Endothelial cell of umbilical vein (primary cell): Measurements from ENCODE around the gene DUSP15. TPM values are rescaled to one million over a fixed set of nuclear protein-coding genes. Genes with fewer than 3 reads are reported as not detected.

Source experiments
- BruUV-seq: library from RNA; stranded (reverse); fragments of 400-500 nt; replicated peaks from 2 replicates; lab custom pipeline; 2021; lab: Mats Ljungman, UMichigan
- CTCF ChIA-PET: fragments of 300-600, 350-600 bp; sonication (Branson Sonifier 250); formaldehyde crosslinking; loops from one replicate; lab custom pipeline; 2021; ENCODE audit warnings: antibody characterized with exemption, inconsistent platforms; lab: Charles Lee
- POLR2A ChIA-PET: fragments of 300-600, 350-600 bp; sonication (Branson Sonifier 250); formaldehyde crosslinking; loops from one replicate; lab custom pipeline; 2021; ENCODE audit warnings: antibody characterized with exemption, inconsistent platforms; lab: Charles Lee
- DNase-seq: peaks from one replicate; pipeline ENCODE4 v3.0.0-alpha.2; 2011; ENCODE audit warnings: low read depth, low spot score
- FAIRE-seq: peaks from 2 replicates; lab custom pipeline; 2011; peaks lifted over from hg19 to GRCh38; lab: Jason Lieb, UNC
- H2AFZ ChIP-seq: 2 replicates; pipeline ENCODE4 v1.6.0; 2012; ENCODE audit warnings: low read depth, low read length, control low read depth, inconsistent platforms
- H3K27ac ChIP-seq: 2 replicates; pipeline ENCODE4 v1.5.1; 2011; ENCODE audit warnings: low read depth, mild to moderate bottlenecking, control low read depth, low read length, moderate library complexity; ENCODE audit not compliant: insufficient read depth
- H3K27me3 ChIP-seq, 2 experiments: 2 replicates each; pipeline versions ENCODE4 v1.6.0 to v1.6.1; 2011; ENCODE audit warnings: low read length in 2 of 2, mixed read lengths in 1 of 2; ENCODE audit not compliant: control insufficient read depth in 2 of 2, insufficient read depth in 2 of 2
- H3K36me3 ChIP-seq, 2 experiments: 2 replicates in 1 of 2; 3 replicates in 1 of 2; pipeline ENCODE4 v1.5.1; 2011; ENCODE audit warnings: low read length in 2 of 2, mild to moderate bottlenecking in 1 of 2, moderate library complexity in 1 of 2; ENCODE audit not compliant: control insufficient read depth in 2 of 2, insufficient read depth in 2 of 2; ENCODE audit errors: extremely low read depth in 1 of 2
- H3K4me1 ChIP-seq: 3 replicates; pipeline ENCODE4 v1.5.1; 2011; ENCODE audit warnings: mild to moderate bottlenecking, low read length; ENCODE audit not compliant: control insufficient read depth, insufficient read depth; ENCODE audit errors: extremely low read depth
- H3K4me2 ChIP-seq: 2 replicates; pipeline ENCODE4 v1.6.1; 2011; ENCODE audit warnings: low read length, control low read depth, mixed read lengths; ENCODE audit not compliant: insufficient read depth
- H3K4me3 ChIP-seq, 3 experiments: fragments of 200-600 bp in 1 of 3; sonication (generic), shearing (Covaris generic) in 1 of 3; replicated peaks in 1 of 3; 2 replicates each; pipeline ENCODE4 v1.5.1; 2011 to 2016; ENCODE audit warnings: control low read depth in 3 of 3, low read length in 3 of 3, mild to moderate bottlenecking in 2 of 3, inconsistent platforms in 1 of 3, low read depth in 1 of 3, moderate library complexity in 1 of 3; ENCODE audit not compliant: insufficient read depth in 1 of 3
- H3K79me2 ChIP-seq: 2 replicates; pipeline ENCODE4 v1.6.0; 2012; ENCODE audit warnings: low read length, inconsistent platforms; ENCODE audit not compliant: control insufficient read depth, insufficient read depth
- H3K9ac ChIP-seq: replicated peaks from 2 replicates; pipeline ENCODE3; 2011; ENCODE audit warnings: low read length, control low read depth; ENCODE audit not compliant: insufficient read depth; ENCODE audit errors: extremely low read depth
- H3K9me1 ChIP-seq: replicated peaks from 3 replicates; pipeline ENCODE4 v1.6.0; 2011; ENCODE audit warnings: mild to moderate bottlenecking, low read length; ENCODE audit not compliant: control insufficient read depth, insufficient read depth; ENCODE audit errors: extremely low read depth
- H3K9me3 ChIP-seq: replicated peaks from 2 replicates; pipeline ENCODE4 v1.5.1; 2012; ENCODE audit warnings: low read length, inconsistent platforms; ENCODE audit not compliant: control insufficient read depth, insufficient read depth
- H4K20me1 ChIP-seq: replicated peaks from 2 replicates; pipeline ENCODE3; 2011; ENCODE audit warnings: mild to moderate bottlenecking, low read length; ENCODE audit not compliant: control insufficient read depth, insufficient read depth; ENCODE audit errors: extremely low read depth
- POLR2A ChIP-seq: IDR thresholded peaks from 2 replicates; pipeline ENCODE4 v1.6.1; 2012; ENCODE audit warnings: low read depth, mild to moderate bottlenecking, control low read depth, low read length
- POLR2AphosphoS5 ChIP-seq: IDR thresholded peaks from 2 replicates; pipeline ENCODE4 v1.6.1; 2012; ENCODE audit warnings: low read depth, mild to moderate bottlenecking, control low read depth, low read length, moderate library complexity; ENCODE audit not compliant: insufficient read depth
- dilution Hi-C: fragments of 300-500 bp; cut with MboI; formaldehyde crosslinking; loops from one replicate; pipeline ENCODE4 v1.15.0; 2019; ENCODE audit warnings: low sequenced_read_pairs; ENCODE audit not compliant: extremely low pct_ligation_motif_present
- intact Hi-C: fragments of 100-400 bp; cut with micrococcal nuclease; formaldehyde crosslinking; loops from one replicate; pipeline ENCODE4 v1.10.0; 2022
- polyA plus RNA-seq, 4 experiments: library from polyadenylated mRNA; depleted of rRNA in 3 of 4; stranded (reverse) in 3 of 4; unstranded in 1 of 4; fragments of >200 nt; gene quantifications; 2 replicates each; pipeline versions ENCODE4 v1.2.1 to v1.2.3, GENCODE V29; 2011 to 2012; ENCODE audit warnings: missing spikeins in 1 of 4
- total RNA-seq: library from RNA; stranded (reverse); gene quantifications from 2 replicates; pipeline ENCODE4 v1.2.3, GENCODE V29; 2021
- TF ChIP-seq, protein P1 (sequence below): IDR thresholded peaks from 2 replicates; pipeline ENCODE4 v1.6.1; 2011; ENCODE audit not compliant: insufficient read depth, insufficient read length
- TF ChIP-seq, protein P2 (sequence below), 2 donors: IDR thresholded peaks; 1 replicate in 1 of 2; 2 replicates in 1 of 2; pipeline ENCODE4 v1.5.1; 2011; ENCODE audit warnings: low read length in 2 of 2, mild to moderate bottlenecking in 2 of 2, moderate library complexity in 2 of 2, control low read depth in 1 of 2, inconsistent platforms in 1 of 2, low read depth in 1 of 2; ENCODE audit not compliant: insufficient read depth in 1 of 2; ENCODE audit errors: extremely low read depth in 1 of 2

Gene DUSP15
- total and polyA plus RNA-seq, 2 donors (not counting 3 experiments of a cell fraction or from before 2014, with no cell fraction given) = 0.33 TPM; not detected in 1

DNA sequence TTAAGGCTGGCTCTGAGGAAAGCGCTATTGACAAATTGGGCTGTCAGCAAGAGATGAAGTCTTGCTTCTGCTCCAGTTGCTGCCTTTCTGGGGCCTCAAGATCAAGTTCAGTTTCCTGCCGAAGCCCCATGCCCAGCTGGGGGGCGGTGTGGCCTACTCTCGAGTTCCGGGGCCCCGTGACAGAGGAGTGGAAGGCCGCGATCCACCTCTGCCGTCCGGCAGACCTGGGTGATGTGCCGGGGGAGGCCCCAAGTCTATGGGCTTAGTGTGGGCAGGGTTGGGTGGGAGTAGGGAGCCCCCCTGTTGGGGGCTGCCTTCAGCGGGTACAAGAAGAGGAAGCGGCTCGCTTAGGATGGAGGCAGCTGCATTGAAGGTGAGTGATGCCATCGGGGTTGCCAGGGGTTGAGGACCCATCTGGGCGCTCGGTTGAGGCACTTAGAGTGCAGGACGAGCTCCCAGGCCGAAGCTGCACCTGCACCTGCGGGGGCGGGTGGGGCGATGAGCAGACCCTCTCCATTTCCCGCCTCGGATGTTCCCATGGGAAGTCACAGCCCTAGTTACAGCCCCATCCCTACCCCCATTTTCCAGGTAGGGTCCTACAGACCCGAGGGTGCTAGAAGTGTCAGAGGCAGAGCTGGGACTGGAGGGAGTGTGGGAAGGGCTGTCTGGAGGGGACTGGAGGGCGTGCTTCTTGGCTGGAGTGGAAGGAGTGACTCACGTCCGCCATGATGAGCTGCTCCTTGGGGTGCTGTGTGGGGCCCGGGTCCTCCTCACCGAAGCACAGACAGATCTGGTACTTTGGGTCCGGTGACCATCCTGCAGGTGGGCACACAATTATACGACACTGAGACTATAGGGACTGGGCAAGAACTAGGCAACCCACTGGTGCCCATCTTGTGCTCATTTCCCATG is 22.0 kb downstream of the DUSP15 start:
- no peaks in the 10 kb centered on the region for H3K9me3 ChIP-seq
- no peaks in the 10 kb centered on the region for H3K4me1 ChIP-seq
- no peak overlapping the region for H3K9ac ChIP-seq
- DNase-seq (no peak), FAIRE-seq (no peak)
- intact Hi-C loops = no loop called here
- no peak overlapping the region for H3K27ac ChIP-seq
- CTCF ChIA-PET = interaction anchor here (2.3 to 18.2 kb wide), 3 partner anchors 12 to 34 kb away, joined by 8 to 619 read pairs (median 11); partner anchors contain the start of gene MYLK2
- H4K20me1 ChIP-seq = no peaks in the 10 kb centered on the region
- H3K9me1 ChIP-seq = no peaks in the 10 kb centered on the region
- POLR2A ChIA-PET = no interaction called here
- no peak overlapping the region for H3K4me2 ChIP-seq
- dilution Hi-C loops = no loop called here
- H2AFZ ChIP-seq = no peak overlapping the region
- peaks cover 14 to 16% of the 10 kb centered on the region in 2 experiments for H3K27me3 ChIP-seq
- no peaks in the 10 kb centered on the region for H3K36me3 ChIP-seq
- H3K79me2 ChIP-seq = no peaks in the 10 kb centered on the region
- no TSS peak for BruUV-seq
- no peak for TF ChIP-seq POLR2AphosphoS5
- no peak overlapping the region for H3K4me3 ChIP-seq

DNA sequence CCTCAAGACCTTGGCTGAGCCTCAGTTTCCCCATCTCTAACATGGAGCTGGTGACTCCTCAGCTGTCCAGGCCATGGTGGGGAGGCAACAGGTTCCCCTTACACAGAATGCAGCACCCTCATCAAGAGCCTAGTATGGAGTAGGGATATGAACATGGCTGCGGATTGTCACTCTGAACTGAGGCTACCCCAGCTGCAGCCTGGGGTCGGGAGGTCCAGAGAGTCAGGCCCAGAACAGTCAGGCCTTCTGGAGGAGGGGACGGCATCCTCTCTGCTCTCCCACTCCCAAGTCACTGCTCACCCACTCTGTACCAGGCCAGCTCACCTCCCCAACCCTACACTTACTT is 23.6 kb downstream of the DUSP15 start:
- Histone ChIP-seq H2AFZ (no peak overlapping the region), H3K4me1 (peaks cover 15% of the 10 kb centered on the region), H3K27me3 (peaks cover 14 to 16% of the 10 kb centered on the region in 2 experiments), H3K9me1 (no peaks in the 10 kb centered on the region), H3K9ac (no peak overlapping the region), H4K20me1 (no peaks in the 10 kb centered on the region), H3K4me2 (no peak overlapping the region), H3K27ac (no peak overlapping the region), H3K4me3 (no peak overlapping the region), H3K9me3 (no peaks in the 10 kb centered on the region), H3K79me2 (no peaks in the 10 kb centered on the region), H3K36me3 (no peaks in the 10 kb centered on the region)
- DNase-seq (no peak), FAIRE-seq (no peak)
- dilution Hi-C loops = no loop called here
- BruUV-seq = no TSS peak
- POLR2A ChIA-PET = no interaction called here
- TF ChIP-seq POLR2A (no peak), POLR2AphosphoS5 (no peak)
- TF ChIP-seq, protein P1, sequence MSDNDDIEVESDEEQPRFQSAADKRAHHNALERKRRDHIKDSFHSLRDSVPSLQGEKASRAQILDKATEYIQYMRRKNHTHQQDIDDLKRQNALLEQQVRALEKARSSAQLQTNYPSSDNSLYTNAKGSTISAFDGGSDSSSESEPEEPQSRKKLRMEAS = no peak
- TF ChIP-seq, protein P2, sequence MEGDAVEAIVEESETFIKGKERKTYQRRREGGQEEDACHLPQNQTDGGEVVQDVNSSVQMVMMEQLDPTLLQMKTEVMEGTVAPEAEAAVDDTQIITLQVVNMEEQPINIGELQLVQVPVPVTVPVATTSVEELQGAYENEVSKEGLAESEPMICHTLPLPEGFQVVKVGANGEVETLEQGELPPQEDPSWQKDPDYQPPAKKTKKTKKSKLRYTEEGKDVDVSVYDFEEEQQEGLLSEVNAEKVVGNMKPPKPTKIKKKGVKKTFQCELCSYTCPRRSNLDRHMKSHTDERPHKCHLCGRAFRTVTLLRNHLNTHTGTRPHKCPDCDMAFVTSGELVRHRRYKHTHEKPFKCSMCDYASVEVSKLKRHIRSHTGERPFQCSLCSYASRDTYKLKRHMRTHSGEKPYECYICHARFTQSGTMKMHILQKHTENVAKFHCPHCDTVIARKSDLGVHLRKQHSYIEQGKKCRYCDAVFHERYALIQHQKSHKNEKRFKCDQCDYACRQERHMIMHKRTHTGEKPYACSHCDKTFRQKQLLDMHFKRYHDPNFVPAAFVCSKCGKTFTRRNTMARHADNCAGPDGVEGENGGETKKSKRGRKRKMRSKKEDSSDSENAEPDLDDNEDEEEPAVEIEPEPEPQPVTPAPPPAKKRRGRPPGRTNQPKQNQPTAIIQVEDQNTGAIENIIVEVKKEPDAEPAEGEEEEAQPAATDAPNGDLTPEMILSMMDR (IDR thresholded peaks at IDR 0.05; ENCODE audit: extremely low read depth in 1 of 2, insufficient read depth in 1 of 2, low read depth in 1 of 2, low read length in 2 of 2) = no peak
- intact Hi-C loops = loop anchor here (1.0 kb wide), 1 partner anchor 23 kb away; no protein-coding TSS in a partner anchor
- CTCF ChIA-PET = interaction anchor here (1.0 to 18.2 kb wide), 18 partner anchors 8 to 244 kb away, joined by 3 to 619 read pairs (median 4); partner anchors contain the start of genes MYLK2, PDRG1 and XKR7
